Fibroblast of villous mesenchyme (primary cell): ENCODE data around the gene TOMM20. TPM values are rescaled to one million over a fixed set of nuclear protein-coding genes. Genes with fewer than 3 reads are reported as not detected.

ENCODE experiments used
- DNase-seq: peaks from one replicate; pipeline ENCODE4 v3.0.0-alpha.2; 2010; ENCODE audit warnings: low read depth
- H3K4me3 ChIP-seq: 2 replicates; pipeline ENCODE4 v1.5.1; 2011; ENCODE audit warnings: low read depth, mild to moderate bottlenecking, low read length
- CTCF ChIP-seq: IDR thresholded peaks from 2 replicates; pipeline ENCODE4 v1.5.1; 2012; ENCODE audit warnings: low read depth, mild to moderate bottlenecking, low read length; ENCODE audit not compliant: insufficient read depth
- small RNA-seq: library from RNA; depleted of rRNA; stranded (forward); fragments of <200 nt; gene quantifications from one replicate; pipeline ENCODE3, GENCODE V24; 2012
- total RNA-seq: library from RNA; depleted of rRNA; stranded (reverse); fragments of >200 nt; gene quantifications from 2 replicates; pipeline ENCODE4 v1.2.3, GENCODE V29; 2012

The TOMM20 gene
- total RNA-seq, 1 donor, result 81.6 TPM

- DNase-seq, result no peak
- no peak for TF ChIP-seq CTCF
- no peak overlapping the region for H3K4me3 ChIP-seq
Observed at GRCh38 chr1:235060607-235061470, 67.8 kb downstream of the TOMM20 start.

Small RNA genes lying within 50 kb of the gene (small RNA-seq; reads per million reads assigned to genes)
- not detected for gene AL732292.1
- 96.8 reads per million, percentile 97 among the genes with 10 or more reads in this experiment for gene SNORA14B

Other genes with a start within 250 kb of the TOMM20 start
- 53.8 and 61.7 TPM in 2 replicates for gene RBM34, start 32.4 kb upstream of the TOMM20 start, total RNA-seq
- gene ARID4B, start 199.3 kb upstream of the TOMM20 start, total RNA-seq, result 33.8 and 40.2 TPM in 2 replicates
- gene GGPS1, start 199.7 kb upstream of the TOMM20 start, total RNA-seq, result 21.3 and 25.9 TPM in 2 replicates
- gene TBCE, start 238.6 kb upstream of the TOMM20 start, total RNA-seq, result 22.9 and 28.5 TPM in 2 replicates